Stimulated activated CD4-positive, alpha-beta T cell treated with anti-CD3 and anti-CD28 coated beads, TNF-alpha, amount 100 ng/mL, for 24 hours (primary cell): Measurements from ENCODE around the gene VEGFB.

Experiments used
- DNase-seq, 3 experiments: peaks; one replicate each; pipeline ENCODE4 v3.0.0-alpha.2; 2020; ENCODE audit warnings: low read depth in 3 of 3

VEGFB gene, protein sequence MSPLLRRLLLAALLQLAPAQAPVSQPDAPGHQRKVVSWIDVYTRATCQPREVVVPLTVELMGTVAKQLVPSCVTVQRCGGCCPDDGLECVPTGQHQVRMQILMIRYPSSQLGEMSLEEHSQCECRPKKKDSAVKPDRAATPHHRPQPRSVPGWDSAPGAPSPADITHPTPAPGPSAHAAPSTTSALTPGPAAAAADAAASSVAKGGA

DNA sequence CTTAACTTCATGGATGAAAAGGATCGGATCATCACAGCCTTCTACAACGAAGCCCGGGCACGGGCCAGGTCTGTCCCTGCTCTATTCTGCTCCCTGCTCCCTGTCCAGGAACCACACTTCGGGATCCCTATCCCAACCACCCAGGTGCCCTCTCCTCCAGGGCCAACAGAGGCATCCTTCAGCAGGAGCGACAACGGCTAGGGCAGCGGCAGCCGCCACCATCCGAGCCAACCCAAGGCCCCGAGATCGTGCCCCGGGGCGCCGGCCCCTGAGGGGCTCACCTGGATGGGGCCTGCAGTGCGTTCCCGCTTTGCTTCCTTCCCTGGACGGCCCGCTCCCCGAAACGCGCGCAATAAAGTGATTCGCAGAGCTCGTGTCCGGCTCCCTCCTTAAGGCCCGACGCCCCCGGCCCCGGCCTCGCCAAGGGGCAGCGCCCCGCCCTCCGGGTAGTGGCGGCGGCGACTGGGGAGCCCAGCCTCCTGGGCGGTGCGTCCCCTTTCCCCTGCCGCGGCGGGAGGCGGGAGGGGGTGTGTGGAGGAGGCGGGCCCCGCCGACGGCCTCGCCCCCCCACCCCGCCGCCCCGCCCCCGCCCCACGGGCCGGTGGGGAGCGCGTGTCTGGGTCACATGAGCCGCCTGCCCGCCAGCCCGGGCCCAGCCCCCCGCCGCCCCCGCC lies at the start of gene VEGFB:
Gene VEGFB (plus strand): TSS at position 672 of the 674 bp plus-strand sequence. CDS start 250 bp downstream, outside the sequence.
- peak in 2 of 3 experiments; percentile 29 to 72 for DNase-seq

DNA sequence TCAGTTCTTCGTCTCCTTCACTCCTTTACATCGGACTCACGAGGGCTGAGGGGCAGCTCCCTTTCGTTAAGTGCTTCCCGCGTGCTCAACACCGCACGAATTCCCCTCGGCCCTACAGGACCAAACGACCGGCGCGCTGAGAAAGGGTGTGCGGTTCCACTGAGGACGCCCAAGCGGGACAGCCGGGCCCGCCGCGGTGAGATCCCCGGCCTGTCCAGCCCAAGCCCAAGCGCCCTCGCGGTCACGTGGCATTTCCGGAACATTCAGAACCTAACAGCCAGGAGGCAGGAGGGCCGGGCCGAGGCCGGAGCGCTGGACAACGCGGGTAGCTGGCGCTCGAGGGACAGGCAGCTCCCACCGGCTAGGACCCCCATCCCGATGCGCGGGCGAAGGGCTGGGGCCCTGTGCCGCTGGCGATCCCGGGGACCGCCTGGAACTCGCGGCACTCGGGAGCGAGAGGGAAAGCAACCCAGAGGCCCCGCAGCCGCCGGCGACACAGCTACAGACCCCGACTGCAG lies 49.1 kb upstream of the VEGFB start:
- DNase-seq, result no peak

DNA sequence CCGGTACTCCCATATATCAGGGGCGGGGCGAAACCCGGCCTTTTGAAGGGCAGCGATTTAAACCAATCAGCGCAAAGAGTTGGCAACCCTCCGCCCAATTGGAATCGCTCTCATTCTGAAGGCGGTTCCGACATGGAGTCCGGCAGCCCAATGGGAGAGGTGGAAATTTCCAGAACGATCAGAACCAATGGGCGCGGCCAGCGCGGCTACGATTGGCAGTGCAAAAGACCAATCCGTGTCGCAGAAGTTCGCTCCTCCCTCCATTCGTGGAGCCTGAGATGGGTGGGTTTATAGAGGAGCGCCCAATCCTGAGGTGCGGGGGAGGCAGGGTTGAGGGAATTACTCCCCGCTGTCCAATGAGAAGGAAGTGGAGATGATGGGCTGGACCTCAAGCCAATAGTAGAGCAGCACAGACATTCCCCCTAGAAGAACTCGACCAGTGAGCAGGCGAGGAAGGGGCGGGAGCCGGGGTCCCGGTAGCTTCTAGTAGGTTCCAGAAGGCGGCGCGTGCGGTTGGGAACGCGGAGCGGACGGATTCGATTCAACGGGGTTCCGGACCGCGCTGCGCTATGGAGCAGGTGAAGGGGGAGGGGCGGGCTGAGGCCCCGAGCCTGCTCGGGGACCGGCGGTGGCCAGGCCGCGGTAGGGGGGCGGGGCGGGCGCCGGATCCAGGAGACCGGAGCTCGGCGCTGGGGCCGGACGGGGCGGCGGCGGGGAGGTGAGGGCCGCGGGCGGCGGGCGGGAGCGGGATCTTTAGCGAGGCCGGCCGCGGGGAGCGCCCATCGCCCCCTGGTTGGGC lies 48.5 kb upstream of the VEGFB start, which contains the start of gene STIP1:
Gene STIP1 (plus strand): TSS at position 479 of the 799 bp plus-strand sequence. CDS start 91 bp downstream, at position 570.
- peak; percentile 95 to 99 (median 97) for DNase-seq

DNA sequence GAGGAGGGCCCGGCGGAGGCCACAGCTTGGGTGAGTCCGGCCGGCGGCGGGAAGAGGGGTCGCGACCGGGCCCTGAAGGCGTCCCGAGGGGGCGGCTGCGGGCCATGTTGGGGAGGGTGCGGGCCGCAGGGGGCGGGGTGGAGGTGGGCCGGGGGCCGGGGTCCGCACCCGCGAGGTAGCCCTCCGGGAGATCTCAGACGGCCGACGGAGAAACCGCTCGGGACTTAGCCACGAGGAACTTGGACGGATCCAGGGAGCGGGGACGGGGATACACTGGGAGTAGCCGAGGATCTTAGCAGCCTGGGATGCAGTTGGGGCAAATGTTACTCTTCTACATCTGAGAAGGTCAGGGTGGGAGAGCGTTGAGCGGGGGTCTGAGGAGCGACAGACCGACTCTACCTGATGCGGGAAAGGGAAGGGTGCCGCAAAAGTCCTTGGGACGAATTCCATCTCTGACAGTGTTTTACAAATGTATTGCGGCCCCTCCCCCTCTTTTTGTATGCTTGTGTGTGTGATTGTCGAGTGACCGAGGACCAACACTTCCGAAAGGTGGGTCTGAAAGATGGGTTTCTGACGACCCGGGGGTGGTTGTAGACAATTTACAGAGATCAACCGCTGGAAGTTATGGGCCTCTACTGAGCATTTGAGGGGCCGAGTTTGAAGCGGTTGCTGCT lies 47.8 kb upstream of the VEGFB start:
- peak in 1 of 3 experiments; percentile 35 for DNase-seq

DNA sequence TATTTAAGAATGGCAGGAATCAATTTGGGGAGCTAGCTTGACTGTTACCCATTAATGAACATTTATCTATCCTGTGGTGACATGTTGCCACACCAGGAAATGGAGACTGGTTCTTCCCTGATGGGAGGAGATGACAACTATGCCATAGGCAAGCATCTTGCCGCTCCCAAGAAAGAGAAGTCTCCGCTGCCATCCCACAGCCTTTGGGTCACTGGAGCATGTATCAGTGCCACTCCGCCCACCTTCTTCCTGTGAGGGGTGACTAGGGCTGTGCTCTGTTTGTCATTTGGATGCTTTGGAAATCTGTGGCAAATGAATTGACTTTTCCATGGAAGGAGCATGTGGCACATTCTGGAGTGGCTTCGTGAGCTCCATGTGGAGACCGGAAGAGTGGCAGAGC lies 42.0 kb upstream of the VEGFB start:
- DNase-seq, result no peak

DNA sequence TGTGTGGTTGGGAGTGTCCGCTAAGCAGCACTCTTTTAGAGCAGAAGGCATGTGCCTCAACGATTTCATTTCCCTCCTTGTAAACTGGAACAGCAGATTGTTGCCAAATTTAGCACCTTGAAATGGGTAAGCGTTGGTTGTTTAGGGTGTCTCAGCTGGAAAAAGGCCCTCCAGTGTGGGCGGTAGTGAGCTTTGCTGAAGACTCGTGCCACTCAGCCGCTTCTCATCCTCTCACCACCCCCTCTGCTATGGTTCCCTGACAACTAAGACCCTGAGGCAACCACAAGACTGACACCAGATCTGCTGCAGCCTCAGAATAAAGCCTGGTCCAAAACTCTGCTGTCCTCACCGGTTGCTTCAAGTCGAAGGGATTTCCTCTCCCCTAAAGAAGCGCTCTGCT lies 37.8 kb upstream of the VEGFB start:
- no peak for DNase-seq

DNA sequence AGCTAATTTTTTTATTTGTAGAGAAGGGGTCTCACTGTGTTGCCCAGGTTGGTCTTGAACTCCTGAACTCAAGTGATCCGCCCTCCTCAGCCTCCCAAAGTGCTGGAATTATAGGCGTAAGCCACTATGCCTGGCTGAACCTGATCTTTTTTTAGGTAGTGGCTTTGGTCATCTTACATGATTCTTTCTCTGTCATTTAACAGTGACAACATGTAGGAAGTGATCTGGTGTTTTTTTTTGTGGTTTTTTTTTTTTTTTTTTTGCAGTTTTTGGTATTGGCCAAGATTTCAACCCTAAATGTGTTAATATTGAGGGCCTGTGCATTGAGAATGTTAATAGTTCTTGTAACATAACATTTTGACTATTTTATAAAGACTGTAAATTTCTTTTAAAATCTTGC lies 35.9 kb upstream of the VEGFB start:
- no peak for DNase-seq

DNA sequence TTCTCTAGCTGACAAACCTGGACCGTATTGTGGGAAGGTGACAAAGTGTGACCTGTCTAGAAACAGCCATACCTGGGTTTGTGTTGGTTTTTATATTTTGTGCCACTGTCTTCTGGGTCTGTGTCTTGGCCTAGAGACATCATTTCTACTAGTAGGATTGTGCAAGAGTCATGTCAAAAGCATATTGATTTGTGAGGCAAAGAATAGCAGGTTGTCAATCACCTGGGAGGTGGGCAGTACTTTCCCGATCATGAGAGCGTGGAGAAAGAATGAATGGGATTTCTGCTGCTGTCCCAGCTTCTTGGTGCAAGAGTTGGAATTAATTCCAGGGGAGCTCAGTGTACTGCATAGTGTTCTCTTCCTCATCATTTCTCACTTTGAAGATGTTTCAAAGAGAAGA lies 32.8 kb upstream of the VEGFB start:
- no peak for DNase-seq

DNA sequence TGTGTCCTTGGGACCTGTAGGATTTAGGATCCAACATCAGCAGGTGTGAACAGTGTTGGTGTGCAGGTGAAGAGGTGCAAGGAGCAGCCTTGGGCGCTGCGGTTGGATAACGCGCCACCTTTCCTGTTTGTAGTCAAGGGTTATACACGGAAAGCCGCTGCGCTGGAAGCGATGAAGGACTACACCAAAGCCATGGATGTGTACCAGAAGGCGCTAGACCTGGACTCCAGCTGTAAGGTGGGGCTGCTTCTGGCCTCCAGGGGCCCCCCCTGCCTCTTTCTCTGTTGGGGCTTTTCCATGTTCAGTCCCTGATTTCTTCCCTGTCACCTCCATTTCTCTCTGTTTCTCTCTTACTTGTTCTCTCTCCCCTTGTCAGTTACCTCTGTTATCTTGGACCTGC lies 31.4 kb upstream of the VEGFB start:
- DNase-seq, result no peak

DNA sequence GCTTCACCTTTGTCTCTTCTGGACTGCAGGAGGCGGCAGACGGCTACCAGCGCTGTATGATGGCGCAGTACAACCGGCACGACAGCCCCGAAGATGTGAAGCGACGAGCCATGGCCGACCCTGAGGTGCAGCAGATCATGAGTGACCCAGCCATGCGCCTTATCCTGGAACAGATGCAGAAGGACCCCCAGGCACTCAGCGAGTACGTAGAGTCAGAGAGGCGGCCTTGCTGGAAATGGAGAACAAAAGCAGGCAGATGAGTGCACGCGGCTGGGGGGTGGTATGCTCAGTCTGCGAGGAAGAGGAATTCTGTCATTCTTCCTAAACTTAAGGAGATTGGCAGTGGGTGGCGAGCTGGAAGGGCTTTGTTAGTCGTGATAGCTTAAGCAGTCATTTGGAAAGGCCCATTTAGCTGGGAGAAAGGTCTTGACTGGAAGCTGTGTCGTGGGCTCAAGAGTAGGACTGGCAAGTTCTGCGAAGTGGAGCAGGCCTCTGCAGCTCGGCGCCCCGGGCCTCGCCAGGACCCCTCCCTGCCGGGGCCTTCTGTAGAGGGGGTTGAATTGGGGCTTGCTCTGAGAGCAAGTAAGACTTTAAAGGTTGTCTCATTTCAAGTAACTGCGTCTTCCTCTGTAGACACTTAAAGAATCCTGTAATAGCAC lies 30.8 kb upstream of the VEGFB start:
- DNase-seq, result no peak

DNA sequence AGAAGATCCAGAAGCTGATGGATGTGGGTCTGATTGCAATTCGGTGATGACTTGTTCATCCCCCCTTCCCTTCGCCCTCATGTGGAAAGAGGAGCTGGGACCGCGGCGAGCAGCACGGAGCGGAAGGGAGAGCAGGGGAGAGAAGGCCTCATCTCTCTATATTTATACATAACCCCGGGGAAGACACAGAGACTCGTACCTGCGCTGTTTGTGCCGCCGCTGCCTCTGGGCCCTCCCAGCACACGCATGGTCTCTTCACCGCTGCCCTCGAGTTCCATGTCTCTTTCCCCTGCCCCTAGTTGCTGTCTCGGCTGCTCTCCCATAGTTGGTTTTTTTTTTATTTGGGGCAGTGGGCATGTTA lies 30.3 kb upstream of the VEGFB start:
- DNase-seq, result no peak

DNA sequence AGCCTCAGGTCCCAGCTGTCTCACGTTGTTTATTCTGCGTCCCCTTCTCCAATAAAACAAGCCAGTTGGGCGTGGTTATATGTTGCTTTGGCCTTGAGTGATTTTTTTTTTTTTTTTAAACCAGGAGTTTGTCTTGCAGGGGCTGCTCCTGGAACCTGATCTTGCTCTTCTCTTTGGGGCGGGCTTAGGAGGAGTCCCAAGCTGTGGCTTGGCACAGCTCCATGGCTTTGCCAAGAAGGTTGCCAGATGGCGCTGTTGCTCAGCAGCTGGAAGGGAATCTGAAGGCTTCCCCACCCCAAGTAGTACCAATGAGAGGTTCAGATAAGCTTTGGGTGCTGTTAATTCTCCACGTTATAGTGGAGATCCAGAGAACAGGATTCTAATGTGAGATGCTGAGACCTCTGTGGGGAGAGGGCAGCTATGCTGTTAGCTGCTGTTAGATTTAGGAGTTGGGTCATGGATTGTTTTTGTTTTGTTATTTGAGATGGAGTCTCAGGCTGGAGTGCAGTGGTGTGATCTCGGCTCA lies 29.9 kb upstream of the VEGFB start:
- peak; percentile 51 to 70 (median 62) for DNase-seq

DNA sequence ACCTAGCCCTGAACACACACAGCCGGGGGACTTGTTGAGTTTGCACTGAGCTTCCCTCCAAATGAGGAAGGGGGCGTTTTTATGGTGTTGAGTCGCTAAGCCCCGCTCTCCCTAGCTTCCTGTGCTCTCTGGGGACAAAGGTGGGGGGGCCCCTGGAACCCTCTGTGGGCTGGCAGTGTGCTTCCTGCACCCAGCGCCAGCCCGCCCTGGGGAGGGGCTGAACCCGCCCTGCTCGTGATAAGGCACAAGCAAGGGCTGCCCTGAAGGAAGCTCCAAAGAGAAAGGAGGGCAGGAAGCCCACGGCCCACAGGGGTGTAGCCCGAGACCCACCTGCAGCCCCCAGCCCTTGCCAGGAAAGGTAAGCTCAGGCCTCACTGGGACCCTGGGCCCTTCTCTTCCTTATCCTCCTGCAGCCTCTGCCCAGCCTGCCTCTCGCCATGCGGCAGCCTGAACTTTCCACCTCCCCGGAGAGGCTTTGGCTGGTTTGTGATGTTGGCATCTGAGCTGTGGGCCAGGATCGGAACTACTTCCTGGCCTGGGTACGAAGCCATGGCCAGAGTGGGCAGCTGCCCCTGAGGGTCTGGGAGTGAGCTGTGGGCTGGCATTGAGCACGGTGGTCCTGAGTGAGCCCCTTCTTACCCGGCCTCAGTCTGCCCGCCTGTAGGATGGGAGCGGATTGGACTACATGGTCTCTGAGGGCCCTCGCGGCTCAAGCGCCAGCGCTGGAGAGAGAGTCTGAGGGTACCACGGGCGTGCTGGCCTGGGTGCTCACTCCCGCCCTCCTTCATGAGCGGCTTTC lies 27.7 kb upstream of the VEGFB start, which contains the start of gene FERMT3:
Gene FERMT3 (plus strand): TSS at position 265 of the 799 bp plus-strand sequence. CDS start 644 bp downstream, outside the sequence.
- DNase-seq, result peak in 2 of 3 experiments; percentile 64 to 88

DNA sequence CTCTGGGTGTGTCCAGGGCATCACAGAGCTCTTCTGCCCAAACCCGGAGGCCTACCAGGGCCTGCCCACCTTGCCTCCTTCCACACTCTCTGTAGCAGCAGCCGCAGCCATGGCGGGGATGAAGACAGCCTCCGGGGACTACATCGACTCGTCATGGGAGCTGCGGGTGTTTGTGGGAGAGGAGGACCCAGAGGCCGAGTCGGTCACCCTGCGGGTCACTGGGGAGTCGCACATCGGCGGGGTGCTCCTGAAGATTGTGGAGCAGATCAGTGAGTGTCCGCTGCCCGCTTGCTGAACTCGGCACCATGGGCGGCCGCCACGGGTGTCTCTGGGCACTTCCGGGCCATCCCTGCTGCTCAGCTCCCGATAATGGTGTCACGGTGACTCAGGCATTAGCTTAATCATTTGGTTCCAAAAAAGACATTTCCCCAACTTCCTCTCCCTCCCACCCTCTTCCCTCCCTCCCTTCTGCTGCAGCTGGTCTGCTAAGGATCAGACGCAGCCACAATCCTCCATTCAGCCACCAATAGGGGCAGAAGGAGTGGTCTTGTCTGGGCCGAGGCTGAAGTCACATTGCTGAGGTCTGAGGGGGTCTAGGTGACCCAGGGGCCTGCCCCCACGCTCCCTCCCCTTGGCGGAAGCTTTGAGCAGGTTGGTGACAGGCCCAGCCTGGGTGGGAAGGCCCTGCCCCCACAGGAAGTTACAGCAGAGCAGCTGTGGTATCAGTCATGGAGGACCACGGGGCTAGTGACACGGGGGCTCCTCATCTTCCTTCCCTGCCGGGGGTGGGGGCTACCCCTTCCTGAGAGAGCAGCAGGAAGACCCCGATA lies 26.9 kb upstream of the VEGFB start:
- peak; percentile 62 to 85 (median 69) for DNase-seq

DNA sequence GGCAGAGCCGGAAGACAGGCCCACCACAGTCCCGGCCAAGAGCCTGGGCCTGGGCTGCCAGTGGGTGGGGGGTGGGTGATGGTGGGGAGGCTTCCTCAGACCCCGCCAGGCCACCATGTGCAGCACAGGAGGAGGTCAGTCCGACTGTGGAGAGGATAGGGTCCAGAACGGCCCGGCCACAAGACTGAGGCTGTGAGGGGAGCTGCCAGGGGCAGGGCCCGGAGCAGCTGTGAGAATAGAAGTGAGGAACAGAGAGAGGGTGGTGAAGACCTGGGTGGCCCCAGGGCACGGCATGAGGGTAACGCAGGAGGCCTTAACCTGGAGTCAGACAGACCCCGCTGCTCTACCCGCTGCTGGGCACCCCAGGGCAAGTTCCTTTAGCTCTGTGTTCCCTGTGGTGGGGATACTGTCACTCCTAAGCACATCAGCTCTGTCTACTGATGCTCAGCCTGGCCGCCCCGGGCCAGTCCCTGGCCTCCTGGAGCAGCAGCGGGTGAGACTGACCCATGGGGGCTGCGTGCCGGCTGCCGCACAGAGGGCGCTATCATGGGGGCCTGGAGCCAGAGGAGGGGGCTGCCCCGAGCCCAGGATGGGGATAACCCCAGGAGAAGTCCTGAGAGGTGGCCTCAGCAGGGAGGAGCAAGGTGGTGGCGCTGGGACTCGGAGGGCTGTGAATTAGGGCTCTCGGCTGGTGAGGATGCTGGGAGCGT lies 26.1 kb upstream of the VEGFB start:
- no peak for DNase-seq

DNA sequence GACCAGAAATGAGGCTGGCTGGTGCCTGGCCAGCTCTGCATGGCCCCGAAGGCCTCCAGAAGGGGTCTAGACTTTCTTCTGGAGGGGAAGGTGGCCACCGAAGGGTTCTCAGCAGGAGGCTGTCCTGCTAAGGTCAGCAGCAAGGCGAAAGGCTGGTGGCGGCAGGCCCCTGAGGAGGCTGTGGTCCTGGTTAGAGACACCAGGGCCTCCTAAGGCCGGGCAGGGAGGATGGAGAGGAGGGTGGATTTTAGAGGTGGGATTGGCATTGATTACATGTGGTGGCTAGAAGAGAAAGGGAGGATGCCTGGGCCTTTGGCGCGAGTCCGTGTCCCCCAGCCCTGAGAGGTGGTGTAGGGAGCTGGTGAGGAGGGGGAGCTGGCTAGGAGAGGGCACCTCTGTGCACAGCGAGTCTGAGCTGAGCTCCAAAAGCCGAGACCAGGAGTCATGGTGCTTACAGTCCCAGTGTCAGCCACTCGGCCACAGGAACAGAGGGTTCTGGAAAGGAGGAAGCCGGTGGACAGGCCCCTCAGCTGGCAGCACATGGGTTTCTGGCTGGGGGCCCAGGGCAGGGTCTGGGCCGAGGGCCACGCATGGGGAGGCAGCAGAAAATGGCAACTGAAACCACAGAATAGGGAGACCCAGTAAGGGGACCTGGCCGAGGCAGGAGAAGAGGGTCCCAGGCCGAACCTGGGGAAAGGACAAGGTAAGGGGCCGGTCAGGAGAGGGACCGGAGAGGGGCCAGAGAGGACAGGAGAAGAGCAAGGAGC lies 25.4 kb upstream of the VEGFB start:
- no peak for DNase-seq

DNA sequence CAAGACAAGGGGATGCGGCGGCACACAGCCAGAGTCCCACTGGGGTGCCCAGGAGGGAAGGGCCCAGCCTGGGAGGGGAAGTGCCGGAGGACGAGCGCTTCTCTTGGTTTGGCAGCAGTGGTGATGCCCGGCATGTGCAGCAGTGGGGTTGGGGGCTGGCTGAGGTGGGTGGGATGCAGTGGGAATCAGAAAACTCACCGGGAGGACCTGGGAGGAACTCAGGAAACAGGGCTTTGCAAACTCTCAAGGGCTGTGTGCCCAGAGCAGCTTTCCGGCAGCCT lies 24.9 kb upstream of the VEGFB start:
- no peak for DNase-seq
